ENCODE data around the gene POU2AF1. TPM values are rescaled to one million over a fixed set of nuclear protein-coding genes. Genes with fewer than 3 reads are reported as not detected.

The POU2AF1 gene
- total RNA-seq, 6 experiments from 2014 or later = 0.06 to 2.4 (median 0.63) TPM

GRCh38 chr11:111365722-111366559, 13.1 kb downstream of the POU2AF1 start:
- 52% methylated on average over 7 of the region's 8 CpGs for WGBS (ENCODE audit: insufficient coverage, low coverage, low lambda C conversion rate, missing lambda C conversion rate)
- TF ChIP-seq CTCF (IDR thresholded peaks at IDR 0.05) = no peak
- no peak for TF ChIP-seq POLR2A (IDR thresholded peaks at IDR 0.05)
- Histone ChIP-seq H3K27ac (no peak overlapping the region), H3K27me3 (no peaks in the 10 kb centered on the region), H3K9me3 (no peaks in the 10 kb centered on the region), H3K4me1 (peaks cover 0 to 20% (median 7%) of the 10 kb centered on the region in 4 donors), H3K4me3 (no peak overlapping the region), H3K36me3 (no peaks in the 10 kb centered on the region)
- DNase-seq = no peak
- intact Hi-C loops (cut with DNase I) = no loop called here
- no peak for ATAC-seq

- no peak for TF ChIP-seq CTCF (IDR thresholded peaks at IDR 0.05)
- TF ChIP-seq POLR2A (IDR thresholded peaks at IDR 0.05) = no peak
- ATAC-seq (no peak), DNase-seq (no peak)
- Histone ChIP-seq H3K36me3 (no peaks in the 10 kb centered on the region), H3K9me3 (no peaks in the 10 kb centered on the region), H3K27ac (no peak overlapping the region), H3K27me3 (no peaks in the 10 kb centered on the region), H3K4me3 (no peak overlapping the region), H3K4me1 (peaks cover 0 to 31% (median 12%) of the 10 kb centered on the region in 4 donors)
- intact Hi-C loops (cut with DNase I) = no loop called here
- WGBS (ENCODE audit: insufficient coverage, low coverage, low lambda C conversion rate, missing lambda C conversion rate) = 94% methylated on average over 2 of the region's 3 CpGs
Measured at GRCh38 chr11:111364503-111364902, 14.6 kb downstream of the POU2AF1 start.

GRCh38 chr11:111363985-111364384, 15.1 kb downstream of the POU2AF1 start:
- no peak overlapping the region for H3K27ac ChIP-seq
- H3K27me3 ChIP-seq = no peaks in the 10 kb centered on the region
- DNase-seq (no peak), ATAC-seq (no peak)
- H3K4me3 ChIP-seq = no peak overlapping the region
- TF ChIP-seq POLR2A (IDR thresholded peaks at IDR 0.05) (no peak), CTCF (IDR thresholded peaks at IDR 0.05) (no peak)
- peaks cover 0 to 34% (median 13%) of the 10 kb centered on the region in 4 donors for H3K4me1 ChIP-seq
- H3K9me3 ChIP-seq = no peaks in the 10 kb centered on the region
- intact Hi-C loops (cut with DNase I) = no loop called here
- H3K36me3 ChIP-seq = no peaks in the 10 kb centered on the region

- TF ChIP-seq POLR2A (IDR thresholded peaks at IDR 0.05) = peak; percentile 38
- TF ChIP-seq CTCF (IDR thresholded peaks at IDR 0.05) = no peak
- ATAC-seq (peak; percentile 58 to 78 (median 72)), DNase-seq (peak; percentile 69 to 93 (median 93))
- intact Hi-C loops (cut with DNase I) = no loop called here
- Histone ChIP-seq H3K27ac (peak overlapping the region in 2 of 3 donors; percentile 41 to 49), H3K9me3 (no peaks in the 10 kb centered on the region), H3K4me1 (peaks cover 0 to 34% (median 13%) of the 10 kb centered on the region in 4 donors), H3K36me3 (no peaks in the 10 kb centered on the region), H3K27me3 (no peaks in the 10 kb centered on the region), H3K4me3 (no peak overlapping the region)
- 27% methylated on average over 7 of the region's 9 CpGs for WGBS (ENCODE audit: insufficient coverage, low coverage, low lambda C conversion rate, missing lambda C conversion rate)
Measured at GRCh38 chr11:111362887-111363411, 16.1 kb downstream of the POU2AF1 start.

Measured in right lobe of liver (tissue), 6 donors.